GM21447 (cell line): Measurements from ENCODE around the gene PCDHA11.
"Not testable (repeated sequence)": the region's sequence is repeated elsewhere in the genome, so short reads cannot be mapped to it uniquely, and the experiment has no call there.

ENCODE experiments used
- ATAC-seq: cut with Tn5 transposase; IDR thresholded peaks from one replicate; pipeline ENCODE4 v1.9.1; 2021; ENCODE audit not compliant: unreplicated experiment

The PCDHA11 gene

GRCh38 chr5:140868721-140869554, at the start of gene PCDHA11:
PCDHA11 (plus strand) TSS chr5:140868957; CDS start chr5:140869104, 147 bp downstream.
- ATAC-seq = no peak

GRCh38 chr5:140821375-140822280, 47.1 kb upstream of the PCDHA11 start, which contains the start of gene PCDHA5:
PCDHA5 (plus strand) TSS chr5:140821613.
- no peak for ATAC-seq

GRCh38 chr5:140822281-140822629, 46.5 kb upstream of the PCDHA11 start:
- no peak for ATAC-seq

GRCh38 chr5:140822969-140823368, 45.8 kb upstream of the PCDHA11 start:
- not testable (repeated sequence) for ATAC-seq

- no peak for ATAC-seq
These were observed 45.3 kb upstream of the PCDHA11 start for GRCh38 chr5:140823475-140823874.

GRCh38 chr5:140827704-140828361, 40.9 kb upstream of the PCDHA11 start, which contains the start of gene PCDHA6:
PCDHA6 (plus strand) TSS chr5:140827960; CDS start chr5:140828092, 132 bp downstream.
- no peak for ATAC-seq

GRCh38 chr5:140828362-140828737, 40.4 kb upstream of the PCDHA11 start:
- ATAC-seq = no peak

GRCh38 chr5:140829511-140830501, 39.0 kb upstream of the PCDHA11 start:
- ATAC-seq = not testable (repeated sequence)

- ATAC-seq = no peak
These were observed 34.8 kb upstream of the PCDHA11 start, which contains the start of gene PCDHA7 for GRCh38 chr5:140833993-140834392. PCDHA7 (plus strand) TSS chr5:140834269; CDS start chr5:140834384, 115 bp downstream.

GRCh38 chr5:140834439-140835008, 34.2 kb upstream of the PCDHA11 start:
- ATAC-seq = not testable (repeated sequence)

- no peak for ATAC-seq
These were observed 32.9 kb upstream of the PCDHA11 start for GRCh38 chr5:140835622-140836510.

- no peak for ATAC-seq
These were observed 27.5 kb upstream of the PCDHA11 start, which contains the start of gene PCDHA8 for GRCh38 chr5:140840978-140841962. PCDHA8 (plus strand) TSS chr5:140841187; CDS start chr5:140841322, 135 bp downstream.

- ATAC-seq = no peak
These were observed 25.7 kb upstream of the PCDHA11 start for GRCh38 chr5:140842798-140843733.

- ATAC-seq = not testable (repeated sequence)
These were observed 20.3 kb upstream of the PCDHA11 start, which contains the start of gene PCDHA9 for GRCh38 chr5:140848139-140849102. PCDHA9 (plus strand) TSS chr5:140848382; CDS start chr5:140848496, 114 bp downstream.
